Breast epithelium (tissue), 4 donors: ENCODE measurements around the gene MPST. TPM values are rescaled to one million over a fixed set of nuclear protein-coding genes. Genes with fewer than 3 reads are reported as not detected.

Experiments
- DNase-seq, 2 donors: peaks; one replicate each; pipeline ENCODE4 v3.0.0-alpha.2; 2019; ENCODE audit warnings: low spot score in 2 of 2
- H3K27ac ChIP-seq, 2 donors: fragments of 200-600 bp; sonication (generic) in 1 of 2; one replicate each; pipeline ENCODE4 v1.5.1; 2016 to 2019; ENCODE audit warnings: mild to moderate bottlenecking in 1 of 2
- H3K27me3 ChIP-seq, 2 donors: fragments of 200-600 bp; sonication (generic) in 1 of 2; one replicate each; pipeline versions ENCODE4 v1.5.1 to v1.6.0; 2017 to 2019; ENCODE audit warnings: control low read depth in 1 of 2, mild to moderate bottlenecking in 1 of 2
- H3K36me3 ChIP-seq: fragments of 200-600 bp; one replicate; pipeline ENCODE4 v1.5.1; 2019
- H3K4me1 ChIP-seq, 2 donors: fragments of 200-600 bp; sonication (generic); one replicate each; pipeline ENCODE4 v1.5.1; 2016 to 2019; ENCODE audit warnings: control low read depth in 1 of 2
- H3K4me3 ChIP-seq, 3 donors: fragments of 200-600 bp; sonication (generic); 1 replicate in 2 of 3; 2 replicates in 1 of 3; pipeline ENCODE4 v1.5.1; 2016 to 2019; ENCODE audit warnings: mild to moderate bottlenecking in 3 of 3, moderate library complexity in 2 of 3
- H3K9me3 ChIP-seq, 2 donors: fragments of 200-600 bp; sonication (generic) in 1 of 2; one replicate each; pipeline ENCODE4 v1.5.1; 2016 to 2019; ENCODE audit warnings: control low read depth in 1 of 2
- POLR2A ChIP-seq: fragments of 450-650 bp; IDR thresholded peaks from one replicate; pipeline ENCODE4 v1.6.1; 2016; ENCODE audit warnings: antibody characterized with exemption, mild to moderate bottlenecking, moderate library complexity
- POLR2AphosphoS5 ChIP-seq, 3 donors: sonication (generic); formaldehyde crosslinking; IDR thresholded peaks; one replicate each; pipeline ENCODE4 v1.6.1; 2017; ENCODE audit warnings: antibody characterized with exemption in 3 of 3
- intact Hi-C: fragments of 100-400 bp; cut with DNase I; formaldehyde crosslinking; loops from one replicate; pipeline ENCODE4 v1.15.1; 2023; ENCODE audit warnings: low total_unique reads
- total RNA-seq, 3 donors: library from RNA; depleted of rRNA; stranded (reverse); fragments of >200 nt; gene quantifications; one replicate each; pipeline ENCODE4 v1.1.0, GENCODE V29; 2016
- TF ChIP-seq, protein P1 (sequence below), 3 donors: fragments of 450-650 bp; IDR thresholded peaks; one replicate each; pipeline ENCODE4 v1.5.1; 2016 to 2017; ENCODE audit warnings: antibody characterized with exemption in 3 of 3, mild to moderate bottlenecking in 3 of 3, moderate library complexity in 3 of 3

MPST gene
- total RNA-seq, 3 donors from 2014 or later: 72.0 to 175 (median 113) TPM

GRCh38 chr22:37053310-37054055 is 33.9 kb downstream of the MPST start:
- Histone ChIP-seq H3K36me3 (no peaks in the 10 kb centered on the region), H3K4me1 (no peaks in the 10 kb centered on the region), H3K27me3 (no peaks in the 10 kb centered on the region), H3K4me3 (no peak overlapping the region), H3K27ac (no peak overlapping the region), H3K9me3 (no peaks in the 10 kb centered on the region)
- intact Hi-C loops: no loop called here
- no peak for DNase-seq
- TF ChIP-seq, protein P1, sequence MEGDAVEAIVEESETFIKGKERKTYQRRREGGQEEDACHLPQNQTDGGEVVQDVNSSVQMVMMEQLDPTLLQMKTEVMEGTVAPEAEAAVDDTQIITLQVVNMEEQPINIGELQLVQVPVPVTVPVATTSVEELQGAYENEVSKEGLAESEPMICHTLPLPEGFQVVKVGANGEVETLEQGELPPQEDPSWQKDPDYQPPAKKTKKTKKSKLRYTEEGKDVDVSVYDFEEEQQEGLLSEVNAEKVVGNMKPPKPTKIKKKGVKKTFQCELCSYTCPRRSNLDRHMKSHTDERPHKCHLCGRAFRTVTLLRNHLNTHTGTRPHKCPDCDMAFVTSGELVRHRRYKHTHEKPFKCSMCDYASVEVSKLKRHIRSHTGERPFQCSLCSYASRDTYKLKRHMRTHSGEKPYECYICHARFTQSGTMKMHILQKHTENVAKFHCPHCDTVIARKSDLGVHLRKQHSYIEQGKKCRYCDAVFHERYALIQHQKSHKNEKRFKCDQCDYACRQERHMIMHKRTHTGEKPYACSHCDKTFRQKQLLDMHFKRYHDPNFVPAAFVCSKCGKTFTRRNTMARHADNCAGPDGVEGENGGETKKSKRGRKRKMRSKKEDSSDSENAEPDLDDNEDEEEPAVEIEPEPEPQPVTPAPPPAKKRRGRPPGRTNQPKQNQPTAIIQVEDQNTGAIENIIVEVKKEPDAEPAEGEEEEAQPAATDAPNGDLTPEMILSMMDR (IDR thresholded peaks at IDR 0.05): no peak
- TF ChIP-seq POLR2A (no peak), POLR2AphosphoS5 (IDR thresholded peaks at IDR 0.05) (no peak)

- intact Hi-C loops: no loop called here
Observed at GRCh38 chr22:37054056-37054395, 34.5 kb downstream of the MPST start.

GRCh38 chr22:37054600-37055365 is 35.2 kb downstream of the MPST start:
- H3K9me3 ChIP-seq: no peaks in the 10 kb centered on the region
- no peaks in the 10 kb centered on the region for H3K4me1 ChIP-seq
- no peaks in the 10 kb centered on the region for H3K27me3 ChIP-seq
- no peak for DNase-seq
- H3K27ac ChIP-seq: no peak overlapping the region
- H3K36me3 ChIP-seq: no peaks in the 10 kb centered on the region
- TF ChIP-seq POLR2AphosphoS5 (IDR thresholded peaks at IDR 0.05): no peak
- TF ChIP-seq, protein P1 (IDR thresholded peaks at IDR 0.05): no peak
- TF ChIP-seq POLR2A: no peak
- no peak overlapping the region for H3K4me3 ChIP-seq
- intact Hi-C loops: no loop called here

More at GRCh38 chr22:37054056-37054395, 34.5 kb downstream of the MPST start:
- H3K4me1 ChIP-seq: no peaks in the 10 kb centered on the region
- no peak for DNase-seq
- H3K9me3 ChIP-seq: no peaks in the 10 kb centered on the region
- H3K36me3 ChIP-seq: no peaks in the 10 kb centered on the region
- TF ChIP-seq POLR2A (no peak), POLR2AphosphoS5 (IDR thresholded peaks at IDR 0.05) (no peak)
- TF ChIP-seq, protein P1 (IDR thresholded peaks at IDR 0.05): no peak
- H3K27ac ChIP-seq: no peak overlapping the region
- H3K4me3 ChIP-seq: no peak overlapping the region
- no peaks in the 10 kb centered on the region for H3K27me3 ChIP-seq

GRCh38 chr22:37056246-37056645 is 36.7 kb downstream of the MPST start:
- TF ChIP-seq POLR2A (no peak), POLR2AphosphoS5 (IDR thresholded peaks at IDR 0.05) (no peak)
- TF ChIP-seq, protein P1 (IDR thresholded peaks at IDR 0.05): no peak
- no peak overlapping the region for H3K27ac ChIP-seq
- no peaks in the 10 kb centered on the region for H3K9me3 ChIP-seq
- no peaks in the 10 kb centered on the region for H3K27me3 ChIP-seq
- no peaks in the 10 kb centered on the region for H3K36me3 ChIP-seq
- no peaks in the 10 kb centered on the region for H3K4me1 ChIP-seq
- DNase-seq: no peak
- no peak overlapping the region for H3K4me3 ChIP-seq
- intact Hi-C loops: no loop called here

DNA sequence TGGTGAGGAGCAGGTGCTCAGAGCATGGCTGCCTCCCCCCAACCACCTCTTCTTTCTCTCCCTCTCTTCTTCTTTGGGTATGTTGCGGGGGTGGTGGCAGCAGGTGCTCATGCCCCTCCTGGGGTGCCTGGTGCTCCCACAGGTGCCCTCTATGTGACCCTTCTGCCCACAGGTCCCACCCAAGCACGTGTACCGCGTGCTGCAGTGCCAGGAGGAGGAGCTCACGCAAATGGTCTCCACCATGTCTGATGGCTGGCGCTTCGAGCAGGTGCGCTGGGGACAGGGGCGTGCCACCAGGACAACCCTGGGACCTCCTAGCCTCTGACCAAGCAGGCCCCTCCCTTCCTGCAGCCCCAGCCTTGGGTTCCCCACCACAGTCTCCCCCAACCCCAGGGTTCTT is 37.7 kb downstream of the MPST start:
- no peak for DNase-seq
- H3K27me3 ChIP-seq: no peaks in the 10 kb centered on the region
- intact Hi-C loops: no loop called here
- H3K9me3 ChIP-seq: no peaks in the 10 kb centered on the region
- no peak overlapping the region for H3K4me3 ChIP-seq
- H3K27ac ChIP-seq: no peak overlapping the region
- no peaks in the 10 kb centered on the region for H3K36me3 ChIP-seq
- H3K4me1 ChIP-seq: no peaks in the 10 kb centered on the region
- TF ChIP-seq POLR2A (no peak), POLR2AphosphoS5 (IDR thresholded peaks at IDR 0.05) (no peak)
- TF ChIP-seq, protein P1 (IDR thresholded peaks at IDR 0.05): no peak
